GM12878 (cell line): ENCODE measurements around the gene ANKRD17. TPM values are rescaled to one million over a fixed set of nuclear protein-coding genes. Genes with fewer than 3 reads are reported as not detected.

Source experiments
- ATAC-seq: fragments of 200-7000 bp; cut with Tn5 transposase; 3 replicates; pipeline ENCODE4 v1.9.1; 2020; ENCODE audit warnings: mild to moderate bottlenecking, moderate library complexity
- BruUV-seq: library from RNA; stranded (reverse); fragments of 400-500 nt; replicated peaks from 2 replicates; lab custom pipeline; 2021; lab: Mats Ljungman, UMichigan
- CTCF ChIA-PET: fragments of 300-600 bp; sonication (Branson Sonifier 250); formaldehyde crosslinking; extraction: SDS; loops from one replicate; lab custom pipeline; 2021; ENCODE audit warnings: inconsistent platforms; lab: Yijun Ruan, JAX
- POLR2A ChIA-PET: fragments of 350-600 bp; formaldehyde crosslinking; extraction: SDS; loops from one replicate; lab custom pipeline; 2021; ENCODE audit warnings: inconsistent platforms; lab: Charles Lee
- RAD21 ChIA-PET: fragments of 300-600 bp; sonication (Branson Sonifier 250); formaldehyde crosslinking; loops from one replicate; lab custom pipeline; 2023; ENCODE audit warnings: antibody characterized with exemption; ENCODE audit not compliant: unreplicated experiment; lab: Charles Lee
- SMC1A ChIA-PET: fragments of 300-600 bp; sonication (Branson Sonifier 250); formaldehyde crosslinking; loops from one replicate; lab custom pipeline; 2023; ENCODE audit not compliant: unreplicated experiment, uncharacterized antibody; lab: Charles Lee
- DNase-seq: peaks from one replicate; pipeline ENCODE4 v3.0.0-alpha.2; 2011; ENCODE audit warnings: low read depth, low spot score
- FAIRE-seq: peaks from 3 replicates; lab custom pipeline; 2011; peaks lifted over from hg19 to GRCh38; lab: Jason Lieb, UNC
- H2AFZ ChIP-seq: 2 replicates; pipeline ENCODE4 v1.6.0; 2011; ENCODE audit warnings: low read depth, low read length, control low read depth; ENCODE audit not compliant: control insufficient read depth
- H3K27ac ChIP-seq: 2 replicates; pipeline ENCODE4 v1.5.1; 2011; ENCODE audit warnings: control low read depth; ENCODE audit not compliant: control insufficient read depth, insufficient read depth
- H3K27me3 ChIP-seq, 2 experiments: replicated peaks in 1 of 2; 2 replicates each; pipeline versions ENCODE4 v1.6.0 to v1.6.1; 2011; ENCODE audit warnings: low read length in 1 of 2; ENCODE audit not compliant: control insufficient read depth in 2 of 2, insufficient read depth in 2 of 2
- H3K36me3 ChIP-seq, 2 experiments: 2 replicates each; pipeline ENCODE4 v1.5.1; 2011; ENCODE audit warnings: low read length in 1 of 2; ENCODE audit not compliant: control insufficient read depth in 2 of 2, insufficient read depth in 2 of 2
- H3K4me1 ChIP-seq: 2 replicates; pipeline ENCODE4 v1.6.1; 2011; ENCODE audit warnings: mild to moderate bottlenecking, low read length, moderate library complexity, mixed read lengths; ENCODE audit not compliant: control insufficient read depth, insufficient read depth
- H3K4me2 ChIP-seq: 2 replicates; pipeline ENCODE4 v1.6.0; 2011; ENCODE audit warnings: control low read depth; ENCODE audit not compliant: control insufficient read depth, insufficient read depth
- H3K4me3 ChIP-seq: fragments of 200-600 bp; sonication (generic); 2 replicates; pipeline ENCODE4 v1.5.1; 2016
- H3K79me2 ChIP-seq: 2 replicates; pipeline ENCODE4 v1.6.0; 2011; ENCODE audit warnings: low read length; ENCODE audit not compliant: control insufficient read depth, insufficient read depth
- H3K9ac ChIP-seq: 2 replicates; pipeline ENCODE4 v1.8.0; 2011; ENCODE audit warnings: low read length, control low read depth, mixed read lengths; ENCODE audit not compliant: control insufficient read depth, insufficient read depth
- H3K9me3 ChIP-seq: replicated peaks from 3 replicates; pipeline ENCODE4 v1.5.1; 2011; ENCODE audit warnings: mild to moderate bottlenecking, low read length; ENCODE audit not compliant: control insufficient read depth, insufficient read depth
- H4K20me1 ChIP-seq: 2 replicates; pipeline ENCODE4 v1.6.0; 2011; ENCODE audit not compliant: control insufficient read depth, insufficient read depth
- E2F8 ChIP-seq: fragments of 450-650 bp; IDR thresholded peaks from 2 replicates; pipeline ENCODE4 v1.6.1; 2018; ENCODE audit warnings: mild to moderate bottlenecking, low read depth, moderate library complexity; ENCODE audit not compliant: partially characterized antibody
- GABPA ChIP-seq: IDR thresholded peaks from 2 replicates; pipeline ENCODE4 v1.6.1; 2014; ENCODE audit warnings: antibody characterized with exemption, low read depth, mild to moderate bottlenecking, inconsistent platforms
- HDGF ChIP-seq: fragments of 450-650 bp; IDR thresholded peaks from 2 replicates; pipeline ENCODE4 v1.6.1; 2016; ENCODE audit warnings: antibody characterized with exemption
- IRF4 ChIP-seq: IDR thresholded peaks from 2 replicates; pipeline ENCODE4 v1.6.1; 2011; ENCODE audit warnings: low read depth, low read length
- RAD51 ChIP-seq: fragments of 450-650 bp; IDR thresholded peaks from 2 replicates; pipeline ENCODE4 v1.6.1; 2016; ENCODE audit warnings: moderate library complexity, mild to moderate bottlenecking, inconsistent platforms
- RB1 ChIP-seq: fragments of 450-650 bp; formaldehyde crosslinking; IDR thresholded peaks from 2 replicates; pipeline ENCODE4 v1.6.1; 2017; ENCODE audit warnings: mild to moderate bottlenecking, borderline replicate concordance
- RCOR1 ChIP-seq: conservative IDR thresholded peaks from 2 replicates; pipeline ENCODE4 v1.6.1; 2012; ENCODE audit warnings: low read depth, low read length, improper control_type of control experiment
- RELA ChIP-seq: fragments of 450-650 bp; IDR thresholded peaks from 2 replicates; pipeline ENCODE4 v1.8.0; 2014; ENCODE audit warnings: borderline replicate concordance; ENCODE audit not compliant: partially characterized antibody
- RFX5 ChIP-seq: IDR thresholded peaks from 2 replicates; pipeline ENCODE4 v1.6.1; 2011; ENCODE audit warnings: low read depth, low read length, improper control_type of control experiment
- SMAD5 ChIP-seq: IDR thresholded peaks from 2 replicates; pipeline ENCODE4 v1.6.1; 2016; ENCODE audit warnings: antibody characterized with exemption, low read depth
- SMC3 ChIP-seq: IDR thresholded peaks from 2 replicates; pipeline ENCODE4 v1.6.1; 2011; ENCODE audit warnings: low read length, improper control_type of control experiment, borderline replicate concordance
- ZBTB4 ChIP-seq: fragments of 450-650 bp; formaldehyde crosslinking; IDR thresholded peaks from 2 replicates; pipeline ENCODE4 v1.4.0; 2022; ENCODE audit warnings: mild to moderate bottlenecking, moderate library complexity
- ZNF687 ChIP-seq: fragments of 450-650 bp; IDR thresholded peaks from 2 replicates; pipeline ENCODE4 v1.6.1; 2017; ENCODE audit warnings: mild to moderate bottlenecking, moderate library complexity
- WGBS: methylation state at CpG from one replicate; pipeline ENCODE4 v1.1.6; 2016; ENCODE audit warnings: low lambda C conversion rate; ENCODE audit not compliant: insufficient replicate concordance, insufficient coverage; ENCODE audit errors: missing lambda C conversion rate; 5-methylcytosine and 5-hydroxymethylcytosine counted together
- in situ Hi-C: fragments of 300-500 bp; cut with MboI; formaldehyde crosslinking; loops from 9 replicates; pipeline ENCODE4 v1.14.3; 2018; ENCODE audit warnings: mixed read lengths
- intact Hi-C: fragments of 100-400 bp; cut with micrococcal nuclease; formaldehyde crosslinking; loops from one replicate; pipeline ENCODE4 v1.14.2; 2022; ENCODE audit not compliant: unreplicated experiment
- polyA plus RNA-seq, 11 experiments: library from polyadenylated mRNA; depleted of rRNA in 4 of 11; unstranded in 6 of 11; stranded (reverse) in 5 of 11; fragments of >200 nt; fragmentation: Nextera tagmentation in 4 of 11; fragmentation: Illumina TruSeq in 1 of 11; extraction: Ambion mirVana in 4 of 11; extraction: Trizol in 1 of 11; gene quantifications; 1 replicate in 1 of 11; 2 replicates in 10 of 11; pipeline versions ENCODE4 v1.2.1 to v1.2.3, GENCODE V29; 2011 to 2016; ENCODE audit warnings: inconsistent platforms in 2 of 11, missing spikeins in 2 of 11, low read depth in 1 of 11
- total RNA-seq, 4 experiments: library from RNA; depleted of rRNA in 3 of 4; stranded (reverse); fragments of >200 nt in 3 of 4; fragmentation: Illumina TruSeq in 1 of 4; extraction: Trizol in 1 of 4; gene quantifications; 2 replicates each; pipeline versions ENCODE4 v1.2.1 to v1.2.3, GENCODE V29; 2013 to 2021
- TF ChIP-seq, protein P1 (sequence below): IDR thresholded peaks from 2 replicates; pipeline ENCODE4 v1.6.1; 2011; ENCODE audit warnings: mild to moderate bottlenecking, low read depth, low read length, moderate library complexity; ENCODE audit not compliant: insufficient replicate concordance

Gene ANKRD17
- total and polyA plus RNA-seq, 10 of the 15 experiments (the other 5 are each of a cell fraction or from before 2014, with no cell fraction given) = 11.7 to 46.5 (median 32.6) TPM

DNA sequence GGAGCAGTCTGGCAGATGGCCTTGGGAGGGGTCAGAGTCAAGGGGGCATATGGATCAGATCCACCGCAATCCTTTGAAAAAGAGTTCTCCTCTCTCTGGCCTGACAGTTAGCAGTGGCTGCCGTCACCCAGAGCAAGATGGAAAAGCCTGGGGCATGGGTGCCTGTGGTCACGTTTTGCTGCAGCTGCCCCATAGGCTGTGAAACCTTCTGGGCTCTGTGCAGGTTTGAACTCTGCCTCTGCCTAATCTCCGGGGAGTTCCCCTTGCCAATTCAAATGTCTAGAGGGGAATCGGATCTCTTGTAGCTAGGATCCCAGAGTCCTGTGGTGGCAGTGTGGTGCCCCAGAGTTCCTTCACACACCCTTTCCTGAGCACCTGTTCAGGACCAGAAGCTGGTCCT is 23.4 kb upstream of the ANKRD17 start:
- no peak overlapping the region for H3K9ac ChIP-seq
- ATAC-seq (no peak), FAIRE-seq (no peak), DNase-seq (no peak)
- WGBS = 86% methylated on average over 5 of the region's 5 CpGs
- H3K27me3 ChIP-seq = no peaks in the 10 kb centered on the region; a peak in 1 of 4 replicates
- POLR2A ChIA-PET = no interaction called here
- H3K36me3 ChIP-seq = no peaks in the 10 kb centered on the region
- H3K79me2 ChIP-seq = no peaks in the 10 kb centered on the region
- SMC1A ChIA-PET = no interaction called here
- intact Hi-C loops = no loop called here
- H3K9me3 ChIP-seq = no peaks in the 10 kb centered on the region; the same call in 2 of the 3 replicates
- no peak overlapping the region for H2AFZ ChIP-seq
- H3K4me2 ChIP-seq = no peak overlapping the region
- H3K4me1 ChIP-seq = no peaks in the 10 kb centered on the region
- H4K20me1 ChIP-seq = no peaks in the 10 kb centered on the region
- CTCF ChIA-PET = no interaction called here
- RAD21 ChIA-PET = no interaction called here
- no TSS peak for BruUV-seq
- in situ Hi-C loops = loop anchor here (25.0 kb wide), 1 partner anchor 570 kb away; no protein-coding TSS in a partner anchor
- H3K4me3 ChIP-seq = no peak overlapping the region
- no peak overlapping the region for H3K27ac ChIP-seq
- TF ChIP-seq IRF4 (no peak), RCOR1 (no peak), RAD51 (no peak), RFX5 (no peak), SMC3 (no peak), GABPA (no peak), HDGF (no peak), ZNF687 (no peak), RELA (no peak), ZBTB4 (CRISPR knock-in tag) (no peak), SMAD5 (no peak), RB1 (no peak), E2F8 (no peak)
- TF ChIP-seq, protein P1, sequence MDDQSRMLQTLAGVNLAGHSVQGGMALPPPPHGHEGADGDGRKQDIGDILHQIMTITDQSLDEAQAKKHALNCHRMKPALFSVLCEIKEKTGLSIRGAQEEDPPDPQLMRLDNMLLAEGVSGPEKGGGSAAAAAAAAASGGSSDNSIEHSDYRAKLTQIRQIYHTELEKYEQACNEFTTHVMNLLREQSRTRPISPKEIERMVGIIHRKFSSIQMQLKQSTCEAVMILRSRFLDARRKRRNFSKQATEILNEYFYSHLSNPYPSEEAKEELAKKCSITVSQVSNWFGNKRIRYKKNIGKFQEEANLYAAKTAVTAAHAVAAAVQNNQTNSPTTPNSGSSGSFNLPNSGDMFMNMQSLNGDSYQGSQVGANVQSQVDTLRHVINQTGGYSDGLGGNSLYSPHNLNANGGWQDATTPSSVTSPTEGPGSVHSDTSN = no peak
